ENCODE measurements around the gene MAPK8.

Gene MAPK8

DNA sequence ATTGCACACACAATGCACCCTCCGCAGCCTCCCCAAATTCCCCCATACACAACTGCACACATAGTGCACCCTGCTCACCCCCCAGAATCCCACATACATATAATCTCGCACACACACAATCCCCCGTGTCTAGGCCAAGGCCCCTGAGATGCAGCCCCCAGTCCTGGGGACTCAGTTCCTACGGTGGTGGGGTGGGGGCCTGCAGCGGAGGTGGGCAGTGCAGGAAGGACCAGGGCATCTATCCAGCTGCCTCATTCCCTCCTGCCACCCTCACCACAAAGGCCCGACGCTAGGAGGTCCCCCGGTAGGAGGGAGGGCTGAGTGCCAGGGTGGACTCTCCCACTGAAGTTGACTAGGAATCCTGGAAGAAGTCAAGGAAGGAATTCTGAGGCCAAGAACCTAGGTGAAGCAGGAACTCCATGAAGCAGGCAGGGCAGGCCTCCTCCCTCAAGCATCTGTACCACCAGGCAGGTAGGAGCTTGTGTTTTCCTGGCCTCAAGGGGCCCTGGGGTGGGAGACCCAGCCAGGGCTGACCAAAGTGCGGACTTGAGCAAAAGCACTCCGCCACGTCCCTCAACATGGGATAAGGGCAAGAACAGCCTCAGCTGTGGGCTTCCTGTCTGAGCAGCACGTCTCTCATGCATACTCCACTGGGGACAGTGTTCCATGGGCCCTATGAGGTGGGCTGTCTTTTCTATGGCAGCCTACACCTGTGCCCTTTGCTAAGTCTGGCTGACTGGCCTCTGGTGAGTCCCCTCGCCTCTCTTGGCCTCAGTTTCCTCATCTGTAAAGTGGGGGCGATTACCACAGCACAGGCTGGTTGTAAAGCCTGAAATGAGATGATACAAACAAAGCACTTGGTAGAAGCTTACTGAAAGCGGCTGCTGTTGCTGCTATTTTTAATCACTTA, 145.7 kb downstream of the MAPK8 start:
- DNase-seq, result no peak

DNA sequence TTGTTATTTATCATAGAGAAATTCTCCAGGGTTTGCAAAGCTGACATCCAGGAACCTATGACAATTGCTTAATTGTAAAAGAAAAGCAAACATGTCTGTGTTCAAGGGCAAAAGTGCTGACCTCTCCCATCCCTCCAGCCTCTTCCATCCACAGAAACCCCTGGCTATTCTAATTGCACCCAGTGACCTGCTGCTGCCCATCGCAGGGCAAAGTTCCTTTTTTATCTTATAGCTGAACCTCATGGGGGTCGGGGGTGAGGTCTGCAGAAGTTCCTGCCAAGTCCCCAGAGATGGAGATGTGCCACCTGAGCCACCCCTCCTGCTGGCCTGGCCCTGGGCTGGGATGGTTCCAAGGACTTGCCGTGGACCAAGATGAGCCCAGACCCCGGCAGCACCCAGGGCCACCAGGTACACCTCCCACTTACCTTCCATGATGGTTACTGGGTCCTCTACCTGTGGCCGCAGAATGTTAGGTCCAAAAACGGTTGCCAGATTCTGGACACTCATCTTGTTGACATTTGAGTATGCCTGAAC, 146.5 kb downstream of the MAPK8 start:
- no peak for DNase-seq

DNA sequence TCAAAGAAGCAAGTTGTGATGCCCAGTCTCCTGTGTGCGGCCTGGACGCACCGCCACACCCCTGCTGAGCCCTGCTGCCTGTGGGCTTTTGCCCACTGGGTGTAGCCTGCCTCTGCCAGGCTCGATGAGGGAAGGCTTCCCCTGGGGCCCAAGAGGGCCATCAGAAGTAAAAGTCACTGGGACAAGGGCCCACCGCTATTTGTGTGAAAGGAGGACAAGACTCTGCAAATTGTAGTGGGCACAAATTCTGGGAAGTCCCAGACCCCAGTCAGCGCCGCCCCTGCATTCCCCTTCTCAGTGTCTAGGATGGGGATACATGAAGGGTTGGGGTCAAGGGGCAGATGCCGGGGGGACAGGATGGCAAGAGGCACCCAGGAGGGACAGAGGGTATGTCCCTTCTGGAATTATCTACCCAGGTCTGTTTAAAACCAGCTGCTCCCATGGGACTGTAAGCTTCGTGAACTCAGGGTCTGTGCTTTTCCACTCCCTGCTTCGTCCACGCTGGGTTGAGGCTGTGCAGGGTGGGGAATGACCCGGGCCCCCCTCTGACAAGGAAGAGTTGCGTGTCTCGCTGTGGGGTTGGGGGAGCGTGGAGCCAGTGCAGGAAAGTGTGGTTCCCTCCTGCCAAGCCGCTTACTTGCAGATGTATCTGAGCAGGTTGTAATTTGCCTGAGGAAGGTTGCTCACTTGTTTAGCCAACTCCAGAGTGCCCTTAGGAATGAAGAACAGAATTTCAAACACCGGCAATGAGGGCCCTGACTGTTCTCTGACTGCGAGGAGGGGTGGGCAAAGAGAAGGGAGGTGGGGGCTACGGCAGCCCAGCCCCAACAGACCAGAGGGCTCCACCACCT, 147.2 kb downstream of the MAPK8 start:
- DNase-seq, result no peak

DNA sequence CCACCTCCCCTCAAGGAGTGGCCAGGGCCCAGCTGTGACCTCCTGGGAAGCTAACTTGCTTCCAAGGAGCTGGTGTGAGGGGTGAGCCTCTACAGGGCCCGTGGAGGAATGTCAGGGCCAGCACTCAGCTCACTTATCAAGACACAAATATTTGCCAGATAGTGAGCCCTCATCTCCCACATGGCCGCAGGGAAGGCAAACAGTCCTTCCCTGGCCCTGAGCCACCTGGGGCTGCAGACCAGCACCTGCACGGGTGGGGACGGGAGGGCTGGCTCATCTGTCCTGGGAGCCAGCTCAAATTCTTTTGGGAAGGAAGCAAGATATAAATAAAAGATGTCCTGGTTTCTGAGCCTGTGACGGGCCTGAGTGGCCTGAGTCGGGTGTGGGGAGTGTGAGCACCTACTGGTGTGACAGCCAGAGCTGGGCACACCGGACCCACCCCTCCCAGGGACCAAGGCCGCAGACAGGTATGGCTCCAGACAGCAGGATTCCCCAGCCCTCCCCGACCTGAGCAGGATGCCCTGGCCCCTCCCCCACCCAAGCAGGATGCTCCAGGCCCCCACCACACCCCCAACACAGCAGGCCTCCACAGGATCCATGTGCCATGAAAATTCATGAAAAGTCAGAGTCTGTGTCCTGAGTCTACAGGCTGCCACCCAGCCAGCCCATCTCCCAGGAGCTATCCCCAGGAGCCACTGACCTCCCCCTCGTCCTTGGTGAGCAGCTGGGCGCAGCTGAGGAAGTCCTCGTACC, 148.0 kb downstream of the MAPK8 start:
- no peak for DNase-seq

DNA sequence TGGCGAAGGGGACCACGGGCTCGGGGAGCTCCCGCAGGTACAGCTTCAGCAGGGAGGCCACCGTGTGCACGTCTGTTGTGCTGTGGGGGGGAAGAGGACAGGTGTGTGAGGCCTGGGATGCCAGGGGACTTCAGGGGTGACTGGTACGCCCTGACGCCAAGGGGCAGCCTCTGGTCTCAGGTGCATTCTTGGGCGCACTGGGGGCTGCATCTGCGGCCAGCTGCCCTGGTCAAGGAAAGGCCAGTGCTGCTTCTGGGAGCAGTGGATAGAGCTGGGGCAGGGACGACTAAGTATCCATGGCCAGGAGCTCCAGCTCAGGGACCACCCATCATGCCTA, 148.5 kb downstream of the MAPK8 start:
- DNase-seq, result no peak

DNA sequence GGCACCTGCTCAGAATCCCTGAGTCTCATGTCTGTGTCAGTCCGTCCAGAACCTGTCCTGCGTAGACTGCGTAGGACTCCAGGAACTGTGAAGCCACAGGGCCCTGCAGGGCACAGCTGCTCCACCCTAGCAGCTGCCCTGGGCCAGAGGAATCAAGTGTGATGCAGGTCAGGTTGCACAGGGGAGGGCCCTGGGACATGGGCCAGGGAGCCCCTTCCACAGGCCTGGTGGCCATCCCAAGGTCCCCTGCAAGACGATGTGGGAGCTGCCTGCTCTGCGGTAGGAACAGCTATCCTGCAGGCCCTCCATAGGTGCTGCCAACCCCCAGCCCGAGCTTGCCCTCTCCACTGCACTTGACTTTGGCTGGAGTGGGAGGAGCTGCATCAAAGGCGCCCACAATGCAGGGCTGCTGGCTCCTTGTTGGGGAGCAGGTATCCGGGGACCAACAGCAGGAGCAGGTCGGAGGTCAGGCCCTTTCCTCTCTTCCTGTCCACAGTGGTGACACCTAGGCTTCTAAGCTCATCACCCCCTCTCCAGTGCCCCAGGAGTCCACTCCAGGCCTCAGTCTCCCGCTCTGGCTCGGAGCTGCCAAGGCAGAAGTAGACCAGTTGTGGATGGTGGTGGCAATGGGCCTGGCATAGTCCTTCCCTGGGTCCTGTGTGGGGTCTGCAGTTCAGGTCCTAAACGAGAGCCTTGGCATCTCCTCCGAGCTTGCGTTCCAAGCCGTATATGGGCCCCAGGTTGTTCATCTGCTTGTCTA, 149.1 kb downstream of the MAPK8 start:
- DNase-seq, result no peak

DNA sequence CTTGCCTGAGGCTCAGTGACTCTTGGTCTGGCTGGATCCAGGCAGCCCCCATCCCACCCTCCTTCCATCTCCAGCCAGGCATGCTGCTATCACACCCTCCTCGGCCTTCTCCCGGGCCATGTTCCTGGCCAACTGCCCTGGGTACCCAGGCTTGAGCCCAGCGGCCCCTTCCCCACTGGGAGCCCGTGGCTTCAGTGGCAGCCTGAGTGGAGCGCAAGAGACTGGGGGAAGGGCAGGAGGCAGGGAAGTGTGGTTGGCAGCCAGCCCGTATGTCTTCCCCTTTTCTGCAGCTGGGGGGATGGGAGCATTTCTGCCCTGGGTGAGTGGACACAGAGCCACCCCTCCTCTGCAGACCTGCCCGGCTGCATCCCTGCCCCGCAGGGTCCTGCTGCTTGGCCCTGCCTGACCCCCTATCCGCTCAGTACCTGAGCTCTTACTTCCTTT, 149.9 kb downstream of the MAPK8 start:
- no peak for DNase-seq

DNA sequence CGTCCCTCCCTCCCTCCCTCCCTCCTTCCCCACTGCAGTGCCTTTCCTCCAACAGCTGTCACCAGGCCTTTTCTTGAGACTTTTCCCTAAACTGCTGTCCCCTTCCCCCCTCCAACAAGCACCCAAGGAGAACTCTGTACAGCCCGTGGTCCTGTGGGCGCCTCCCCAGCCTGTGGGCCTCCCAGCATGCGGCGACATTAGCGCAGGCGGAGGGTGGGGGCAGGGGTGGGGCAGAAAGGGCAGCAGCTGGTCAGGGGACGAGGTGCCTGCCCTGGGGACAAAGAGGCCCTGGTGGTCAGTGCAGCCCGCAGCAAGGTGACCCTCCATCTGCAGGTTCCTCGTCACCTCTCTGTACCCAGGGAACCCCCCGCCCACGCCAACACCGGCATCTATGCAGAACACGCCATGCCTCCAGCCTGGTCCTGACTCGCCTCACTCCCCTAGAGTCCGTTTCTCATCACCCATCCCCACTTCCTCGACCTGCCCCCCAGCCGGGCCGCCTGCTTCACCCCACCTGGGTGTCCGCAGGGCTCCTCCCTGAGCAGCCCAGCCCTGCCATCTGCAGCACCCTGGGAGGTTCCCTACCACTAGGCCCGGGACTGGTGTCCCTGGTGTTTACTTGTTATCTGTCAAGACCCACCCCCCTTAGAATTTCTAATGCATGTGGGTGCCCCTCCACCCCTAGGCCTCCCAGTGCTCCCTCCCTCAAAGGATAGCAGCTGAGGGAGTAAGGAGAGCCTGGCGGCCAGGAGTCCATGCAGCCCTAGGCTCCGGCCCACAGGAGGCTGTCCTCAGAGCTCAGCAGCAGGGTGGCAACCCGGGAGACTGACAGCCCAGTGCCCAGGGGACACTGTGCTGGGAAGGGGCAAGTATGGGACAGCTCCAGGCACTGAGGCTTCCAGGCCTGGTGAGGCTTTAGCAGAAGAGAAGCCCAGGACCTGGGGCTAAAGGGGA, 150.6 kb downstream of the MAPK8 start:
- no peak for DNase-seq

DNA sequence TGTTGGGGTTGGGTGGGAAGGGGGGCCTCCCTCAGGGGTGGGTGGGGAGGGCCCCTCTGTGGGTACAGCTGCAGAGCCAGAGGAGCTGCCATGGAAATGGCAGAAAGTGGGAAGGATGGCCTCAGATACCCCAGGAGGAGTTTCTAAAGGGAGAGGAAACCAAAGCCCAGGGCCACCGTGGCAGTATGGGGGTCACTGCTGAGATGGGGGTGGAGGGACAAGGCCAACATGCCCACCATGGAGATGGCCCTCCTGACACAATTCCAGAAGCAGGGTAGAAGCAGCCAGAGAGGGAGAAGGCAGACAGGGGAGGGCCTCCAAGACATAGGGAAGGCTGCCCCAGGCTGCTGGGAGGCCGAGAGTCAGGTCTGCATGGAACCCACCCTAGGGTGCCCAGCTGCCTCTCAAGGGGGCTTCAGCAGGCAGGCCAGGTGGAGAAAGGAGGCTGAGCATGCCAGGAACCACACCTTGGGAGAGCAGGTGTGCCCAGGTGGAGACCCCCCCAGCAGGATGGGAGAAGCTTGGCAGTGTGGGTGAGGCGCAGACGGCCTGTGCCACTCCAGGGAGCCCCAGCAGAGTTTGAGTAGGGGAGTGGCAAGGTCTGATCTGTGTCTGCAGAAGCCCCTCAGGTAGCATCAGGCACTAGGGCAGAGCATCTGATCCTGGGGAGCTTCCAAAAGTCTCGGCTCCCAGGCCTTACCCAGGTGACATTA, 151.6 kb downstream of the MAPK8 start:
- DNase-seq, result no peak

DNA sequence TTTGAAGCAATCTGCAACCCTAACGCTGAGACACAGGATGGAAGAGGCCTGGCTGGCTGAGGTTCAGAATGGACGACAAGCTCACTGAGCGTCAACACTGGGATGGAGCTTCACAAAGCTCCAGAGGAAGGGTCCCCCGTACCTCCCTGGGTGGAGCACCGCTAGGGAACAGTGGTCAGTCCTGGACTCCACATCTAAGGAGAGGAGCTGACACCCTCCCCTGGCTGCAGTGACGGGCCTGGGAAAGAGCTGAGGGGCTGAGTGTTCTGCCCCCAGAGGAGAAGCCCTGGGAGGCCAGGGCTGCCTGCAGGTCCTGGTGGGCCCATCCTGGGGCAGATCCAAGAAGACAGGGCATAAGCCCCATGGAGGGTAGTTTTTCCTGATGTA, 152.2 kb downstream of the MAPK8 start:
- no peak for DNase-seq

DNA sequence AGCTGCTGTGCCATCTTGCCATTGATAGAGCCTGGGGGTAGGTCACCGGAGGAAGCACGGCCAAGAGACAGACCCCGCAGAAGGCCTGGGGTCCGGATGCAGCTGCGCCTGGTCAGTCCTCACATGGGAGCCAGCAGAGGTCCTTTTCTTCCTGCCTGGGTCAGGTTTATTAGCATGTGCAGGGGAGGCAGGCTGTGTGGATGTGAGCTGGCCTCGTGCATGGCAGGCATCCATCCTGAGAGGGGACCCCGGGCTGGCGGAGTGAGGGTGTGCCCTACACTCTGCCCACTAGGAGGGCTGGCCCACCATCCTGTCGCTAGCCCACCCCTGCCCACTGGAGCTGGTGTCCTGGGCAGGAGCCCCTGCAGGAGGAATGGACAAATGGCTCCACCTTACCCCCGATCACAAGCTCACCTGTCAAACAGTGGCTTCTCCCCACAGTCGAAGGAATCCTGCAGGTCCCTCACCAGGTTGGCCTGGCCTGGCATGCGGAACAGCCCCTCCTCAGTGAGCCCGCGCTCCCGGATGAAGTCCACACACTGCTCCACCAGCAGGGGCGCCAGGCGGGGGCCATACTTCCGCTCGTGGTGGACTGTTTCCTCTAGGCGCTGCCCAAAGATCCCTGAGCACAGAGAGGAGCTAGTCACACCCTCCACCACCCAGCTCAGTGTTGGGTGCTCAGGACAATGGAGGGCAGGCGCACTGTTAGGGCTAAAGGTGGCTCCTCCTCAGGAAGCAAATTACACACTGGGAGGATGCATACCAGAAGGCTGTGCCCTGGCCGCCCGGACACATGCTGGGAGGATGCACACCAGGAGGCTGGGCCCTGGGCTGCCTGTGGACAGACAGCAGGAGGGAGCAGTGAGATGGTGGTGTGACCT, 153.0 kb downstream of the MAPK8 start:
- no peak for DNase-seq

DNA sequence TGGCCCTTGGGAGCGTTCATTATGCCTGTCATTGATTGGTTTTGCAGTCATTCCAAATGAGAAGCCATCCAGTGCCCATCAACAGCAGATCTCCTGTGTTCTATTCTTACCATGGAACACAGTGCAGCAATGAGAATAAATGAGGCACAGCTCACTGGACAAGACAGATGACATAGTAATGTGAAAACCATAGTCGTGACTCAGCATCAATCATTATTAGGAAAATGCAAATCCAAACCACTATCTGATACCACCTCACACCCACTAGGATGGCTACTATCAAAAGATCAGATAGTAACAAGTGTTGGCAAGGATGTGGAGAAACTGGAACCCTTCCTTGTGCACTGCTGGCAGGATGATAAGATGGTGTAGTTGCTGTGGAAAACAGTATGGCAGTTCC, 153.7 kb downstream of the MAPK8 start:
- no peak for DNase-seq

DNA sequence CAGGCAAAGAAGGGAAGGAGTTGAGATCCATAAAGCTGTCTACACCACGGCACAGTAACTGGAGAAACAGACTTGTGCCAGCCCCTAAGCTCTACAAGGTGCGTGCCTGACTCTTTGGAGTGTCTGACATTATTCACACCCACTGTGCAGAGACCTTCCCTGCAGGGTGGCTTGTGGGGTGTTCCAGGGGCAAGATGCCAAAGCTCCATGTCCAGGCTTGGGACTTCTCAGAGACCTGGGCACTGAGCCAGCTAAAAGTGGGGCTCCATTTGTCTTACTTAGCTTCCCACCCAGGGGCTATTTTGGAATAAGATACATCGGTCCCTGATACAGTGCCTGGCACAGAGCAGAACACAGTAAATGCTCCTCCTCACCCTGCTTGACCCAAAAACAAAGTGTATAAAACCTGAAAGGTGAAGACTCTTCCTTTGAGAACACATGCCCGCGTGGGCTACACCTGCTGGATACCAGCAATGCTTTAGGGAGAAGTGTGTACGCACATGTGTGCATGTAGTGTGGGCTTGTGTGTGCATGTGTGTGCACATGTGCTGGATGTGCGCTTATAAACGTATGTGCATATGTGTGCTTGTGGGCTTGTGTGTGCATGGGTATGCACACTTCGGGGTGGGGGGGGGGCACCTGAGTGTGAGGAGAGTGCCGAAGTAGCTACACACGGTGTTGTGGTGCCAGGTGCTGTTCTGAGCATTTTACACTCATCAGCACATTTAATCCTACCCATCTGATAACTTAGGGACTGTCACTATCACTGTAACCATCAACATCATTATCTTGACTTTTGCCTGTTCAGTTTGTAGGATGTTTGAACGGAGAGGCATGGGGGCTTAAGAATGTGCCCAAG, 155.4 kb downstream of the MAPK8 start:
- no peak for DNase-seq

DNA sequence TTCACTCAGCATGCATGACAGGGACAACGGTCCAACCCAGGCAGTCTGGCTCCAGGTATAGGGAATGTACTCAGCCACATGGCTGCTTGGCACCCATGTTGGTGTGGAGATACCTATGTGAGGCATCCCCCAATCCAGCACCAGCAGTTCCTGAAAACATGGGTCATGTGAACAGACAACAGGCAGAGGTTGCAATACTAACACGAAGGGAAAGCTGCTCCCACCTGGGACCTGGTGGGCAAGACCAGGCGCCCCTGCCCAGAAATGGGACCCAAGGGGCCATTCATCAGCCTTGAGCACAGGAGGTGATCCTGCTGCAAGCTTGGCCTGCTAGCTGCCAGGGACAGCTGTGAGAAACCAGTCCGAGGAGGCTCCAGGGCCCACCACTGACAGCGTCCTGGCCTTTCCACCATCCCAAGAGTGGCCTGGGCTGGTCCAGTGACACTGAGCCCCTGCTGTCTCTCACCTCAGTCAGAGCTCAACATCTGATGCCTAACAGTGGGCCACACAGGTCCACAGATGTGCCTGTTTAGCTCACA, 156.1 kb downstream of the MAPK8 start:
- no peak for DNase-seq

DNA sequence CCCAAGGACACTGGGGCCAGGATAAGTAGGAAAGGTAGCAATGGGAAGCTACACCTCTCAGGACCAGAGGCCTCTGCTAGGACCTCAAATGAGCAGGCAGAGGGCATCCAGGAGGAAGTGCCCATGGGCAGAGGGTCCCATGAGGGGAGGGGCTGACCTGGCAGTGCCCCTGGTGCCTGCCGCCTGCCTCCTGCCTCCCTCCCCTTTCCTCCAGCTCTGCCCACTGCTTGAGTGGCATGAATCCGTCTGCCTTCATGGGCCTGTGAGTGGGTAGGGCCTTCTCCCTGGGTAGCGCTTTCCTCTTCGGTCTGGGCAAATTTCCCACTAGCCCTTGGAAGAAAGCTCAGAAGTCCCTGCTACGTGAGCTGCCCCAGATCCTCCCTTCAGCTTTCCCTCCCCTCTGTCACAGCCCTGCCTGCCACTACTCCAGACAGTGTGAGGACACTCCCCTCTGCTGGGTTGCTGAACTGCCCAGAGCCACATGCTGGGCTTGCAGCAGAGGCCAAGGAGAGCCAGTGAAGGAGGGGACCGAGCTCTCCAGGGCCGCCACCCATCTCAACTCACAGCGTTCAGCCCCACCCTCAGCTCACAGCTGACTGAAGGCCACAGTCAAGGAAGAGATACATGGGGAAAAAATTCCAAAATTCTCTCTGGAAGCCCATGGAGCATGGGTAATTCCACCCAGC, 157.0 kb downstream of the MAPK8 start:
- DNase-seq, result no peak

DNA sequence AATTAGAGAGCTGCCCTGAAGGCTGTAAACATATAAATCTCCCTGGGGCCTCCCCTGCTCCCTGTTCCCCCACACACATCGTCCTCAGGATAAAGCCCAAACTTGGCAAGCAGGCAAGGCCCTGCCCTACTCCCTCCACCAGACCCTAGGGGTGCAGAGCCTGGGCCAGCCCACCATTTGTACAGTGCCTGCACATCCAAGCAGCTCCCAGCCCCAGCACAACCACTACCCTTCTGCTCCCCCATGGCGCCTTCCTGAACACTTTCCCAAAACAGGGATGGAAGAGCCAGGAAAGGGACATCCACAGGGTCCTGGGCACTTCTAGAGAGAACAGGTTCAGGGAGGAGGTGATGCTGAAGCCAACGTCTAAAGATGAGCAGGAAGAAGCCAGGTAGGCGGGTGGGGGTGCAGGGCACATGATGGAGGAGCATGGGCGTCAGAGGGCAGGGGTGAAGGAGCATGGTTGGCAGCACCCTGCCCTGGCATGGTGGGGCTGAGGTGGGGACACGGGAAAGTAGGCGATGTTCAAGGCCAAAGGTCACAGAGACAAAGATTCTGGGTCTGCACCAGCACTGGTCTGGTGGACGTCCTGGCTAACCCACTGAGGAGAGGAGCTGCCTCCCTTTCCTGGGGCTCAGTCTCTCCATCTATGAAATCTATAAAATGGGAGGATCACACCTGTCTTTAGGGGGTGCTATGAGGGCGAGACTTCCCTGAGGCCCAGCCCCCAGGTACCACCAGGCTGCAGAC, 157.8 kb downstream of the MAPK8 start:
- DNase-seq, result no peak
